ENCODE measurements around the gene GFRA4.

The GFRA4 gene

GRCh38 chr20:3699037-3699436 is 35.8 kb upstream of the GFRA4 start:
- no peaks in the 10 kb centered on the region for H3K36me3 ChIP-seq (ENCODE audit: insufficient read depth, low read length)
- H2AFZ ChIP-seq (ENCODE audit: low read length), result no peak overlapping the region
- no peaks in the 10 kb centered on the region for H3K79me2 ChIP-seq (ENCODE audit: insufficient read depth, low read length)
- H4K20me1 ChIP-seq (ENCODE audit: insufficient read depth, low read length, poor library complexity, severe bottlenecking), result no peaks in the 10 kb centered on the region
- H3K4me1 ChIP-seq (ENCODE audit: insufficient read depth, low read length, poor library complexity, severe bottlenecking), result no peaks in the 10 kb centered on the region
- H3K4me3 ChIP-seq (ENCODE audit: low read length, poor library complexity, severe bottlenecking), result no peak overlapping the region
- H3K9ac ChIP-seq (ENCODE audit: low read depth, low read length, poor library complexity, severe bottlenecking), result no peak overlapping the region
- no peaks in the 10 kb centered on the region for H3K9me2 ChIP-seq (replicated peaks; ENCODE audit: low read depth, low read length)
- no peak overlapping the region for H3K4me2 ChIP-seq (ENCODE audit: low read depth, low read length, poor library complexity, severe bottlenecking)
- TF ChIP-seq CTCF (conservative IDR thresholded peaks at IDR 0.05; ENCODE audit: low read length) (no peak), EZH2phosphoT487 (IDR thresholded peaks at IDR 0.05; ENCODE audit: borderline replicate concordance) (no peak)
- no peaks in the 10 kb centered on the region for H3K27me3 ChIP-seq (ENCODE audit: insufficient read depth, low read length, poor library complexity, severe bottlenecking)
- no peaks in the 10 kb centered on the region for H3K9me3 ChIP-seq (ENCODE audit: insufficient read depth, low read depth, low read length)
- H3F3A ChIP-seq (ENCODE audit: low read depth), result no peaks in the 10 kb centered on the region

GRCh38 chr20:3698591-3699001 is 35.4 kb upstream of the GFRA4 start:
- Histone ChIP-seq H3K9me3 (ENCODE audit: insufficient read depth, low read depth, low read length) (no peaks in the 10 kb centered on the region), H3K4me1 (ENCODE audit: insufficient read depth, low read length, poor library complexity, severe bottlenecking) (no peaks in the 10 kb centered on the region), H3F3A (ENCODE audit: low read depth) (no peaks in the 10 kb centered on the region), H2AFZ (ENCODE audit: low read length) (no peak overlapping the region), H3K79me2 (ENCODE audit: insufficient read depth, low read length) (no peaks in the 10 kb centered on the region), H3K4me3 (ENCODE audit: low read length, poor library complexity, severe bottlenecking) (no peak overlapping the region), H3K9ac (ENCODE audit: low read depth, low read length, poor library complexity, severe bottlenecking) (no peak overlapping the region), H3K27me3 (ENCODE audit: insufficient read depth, low read length, poor library complexity, severe bottlenecking) (no peaks in the 10 kb centered on the region), H4K20me1 (ENCODE audit: insufficient read depth, low read length, poor library complexity, severe bottlenecking) (no peaks in the 10 kb centered on the region), H3K4me2 (ENCODE audit: low read depth, low read length, poor library complexity, severe bottlenecking) (no peak overlapping the region), H3K36me3 (ENCODE audit: insufficient read depth, low read length) (no peaks in the 10 kb centered on the region), H3K9me2 (replicated peaks; ENCODE audit: low read depth, low read length) (no peaks in the 10 kb centered on the region)
- TF ChIP-seq CTCF (conservative IDR thresholded peaks at IDR 0.05; ENCODE audit: low read length), result no peak

- H3K9me2 ChIP-seq (replicated peaks; ENCODE audit: low read depth, low read length), result no peaks in the 10 kb centered on the region
- H3F3A ChIP-seq (ENCODE audit: low read depth), result no peaks in the 10 kb centered on the region
- no peak overlapping the region for H3K9ac ChIP-seq (ENCODE audit: low read depth, low read length, poor library complexity, severe bottlenecking)
- no peak overlapping the region for H3K4me3 ChIP-seq (ENCODE audit: low read length, poor library complexity, severe bottlenecking)
- H3K36me3 ChIP-seq (ENCODE audit: insufficient read depth, low read length), result no peaks in the 10 kb centered on the region
- no peaks in the 10 kb centered on the region for H3K4me1 ChIP-seq (ENCODE audit: insufficient read depth, low read length, poor library complexity, severe bottlenecking)
- H2AFZ ChIP-seq (ENCODE audit: low read length), result no peak overlapping the region
- no peak for TF ChIP-seq CTCF (conservative IDR thresholded peaks at IDR 0.05; ENCODE audit: low read length)
- TF ChIP-seq EZH2phosphoT487 (IDR thresholded peaks at IDR 0.05; ENCODE audit: borderline replicate concordance), result no peak
- no peaks in the 10 kb centered on the region for H3K27me3 ChIP-seq (ENCODE audit: insufficient read depth, low read length, poor library complexity, severe bottlenecking)
- H3K9me3 ChIP-seq (ENCODE audit: insufficient read depth, low read depth, low read length), result no peaks in the 10 kb centered on the region
- H3K79me2 ChIP-seq (ENCODE audit: insufficient read depth, low read length), result no peaks in the 10 kb centered on the region
- no peak overlapping the region for H3K4me2 ChIP-seq (ENCODE audit: low read depth, low read length, poor library complexity, severe bottlenecking)
- H4K20me1 ChIP-seq (ENCODE audit: insufficient read depth, low read length, poor library complexity, severe bottlenecking), result no peaks in the 10 kb centered on the region
These were observed 34.5 kb upstream of the GFRA4 start for GRCh38 chr20:3697588-3698305.

Measured in Loucy (cell line).